ENCODE results near the gene PKN2. TPM values are rescaled to one million over a fixed set of nuclear protein-coding genes. Genes with fewer than 3 reads are reported as not detected.

Gene PKN2
- 93.6 TPM for total RNA-seq

GRCh38 chr1:88683541-88684481, at the start of gene PKN2:
PKN2 (plus strand) TSS chr1:88684273; CDS start chr1:88684581, 308 bp downstream.

Other genes starting within 250 kb of the PKN2 start
- 56.8 TPM for gene GTF2B, start 207.3 kb downstream of the PKN2 start, total RNA-seq